Measurements from ENCODE around the gene PTOV1.

- TF ChIP-seq POLR2AphosphoS5 (IDR thresholded peaks at IDR 0.05) (no peak), POLR2A (IDR thresholded peaks at IDR 0.05) (no peak)
Observed at GRCh38 chr19:49872245-49873128, 21.5 kb downstream of the PTOV1 start.

Data from gastroesophageal sphincter (tissue), 2 donors.